HG02938 (cell line): ENCODE measurements around the gene NELFE.
A peak's percentile ranks its signal among the peaks of the same experiment; 100 is the strongest.
"Not testable (repeated sequence)": the region's sequence is repeated elsewhere in the genome, so short reads cannot be mapped to it uniquely, and the experiment has no call there.

Source experiments
- ATAC-seq: cut with Tn5 transposase; IDR thresholded peaks from one replicate; pipeline ENCODE4 v1.9.1; 2021; ENCODE audit warnings: mild to moderate bottlenecking, moderate library complexity; ENCODE audit not compliant: unreplicated experiment

Gene NELFE

GRCh38 chr6:31920811-31921210 is 38.0 kb downstream of the NELFE start:
- no peak for ATAC-seq

GRCh38 chr6:31919624-31920303 is 39.0 kb downstream of the NELFE start:
- ATAC-seq, result no peak

GRCh38 chr6:31918069-31918720 is 40.6 kb downstream of the NELFE start:
- ATAC-seq, result no peak

- no peak for ATAC-seq
Measured at GRCh38 chr6:31915756-31916155, 43.0 kb downstream of the NELFE start.

GRCh38 chr6:31915351-31915750 is 43.4 kb downstream of the NELFE start:
- no peak for ATAC-seq

GRCh38 chr6:31911826-31912585 is 46.8 kb downstream of the NELFE start:
- no peak for ATAC-seq

- ATAC-seq, result not testable (repeated sequence)
Measured at GRCh38 chr6:31909298-31909697, 49.5 kb downstream of the NELFE start.

- peak; percentile 88 for ATAC-seq
Measured at GRCh38 chr6:31908791-31909190, 50.0 kb downstream of the NELFE start.

GRCh38 chr6:31908255-31908654 is 50.5 kb downstream of the NELFE start:
- ATAC-seq, result not testable (repeated sequence)

- ATAC-seq, result no peak
Measured at GRCh38 chr6:31907158-31907813, 51.5 kb downstream of the NELFE start.

GRCh38 chr6:31906727-31907126 is 52.0 kb downstream of the NELFE start:
- not testable (repeated sequence) for ATAC-seq

GRCh38 chr6:31906122-31906521 is 52.6 kb downstream of the NELFE start:
- ATAC-seq, result no peak

- ATAC-seq, result no peak
Measured at GRCh38 chr6:31905041-31905440, 53.7 kb downstream of the NELFE start.

- no peak for ATAC-seq
Measured at GRCh38 chr6:31903957-31904356, 54.8 kb downstream of the NELFE start.
